ENCODE data around the gene FOXRED1. TPM values are rescaled to one million over a fixed set of nuclear protein-coding genes. Genes with fewer than 3 reads are reported as not detected.

FOXRED1 gene
- total RNA-seq, 2 experiments from 2014 or later, result 49.2 to 51.6 TPM

DNA sequence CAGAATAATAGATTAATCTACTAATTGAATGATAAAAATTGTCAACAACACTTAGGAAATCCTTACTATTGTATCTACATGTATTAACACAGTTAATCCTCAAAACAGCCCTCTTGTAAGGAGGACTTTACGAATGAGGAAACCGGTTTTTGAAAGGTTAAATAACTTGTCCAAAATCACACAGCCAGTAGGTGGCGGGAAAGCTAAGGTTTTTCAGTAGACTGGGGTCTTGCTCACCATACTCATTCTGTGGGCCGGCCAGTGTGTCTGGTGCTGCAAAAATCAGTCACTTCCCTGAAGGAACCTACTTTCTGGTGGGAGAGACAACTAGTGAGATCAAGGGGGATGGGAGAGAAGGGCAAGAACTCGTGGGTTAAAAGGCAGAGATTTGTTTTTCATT, 38.8 kb downstream of the FOXRED1 start:
- POLR2A ChIA-PET, result no interaction called here
- CTCF ChIA-PET, result interaction anchor here (0.5 to 0.6 kb wide), 2 partner anchors 14 to 80 kb away, joined by 3 to 4 read pairs; no protein-coding TSS in a partner anchor

DNA sequence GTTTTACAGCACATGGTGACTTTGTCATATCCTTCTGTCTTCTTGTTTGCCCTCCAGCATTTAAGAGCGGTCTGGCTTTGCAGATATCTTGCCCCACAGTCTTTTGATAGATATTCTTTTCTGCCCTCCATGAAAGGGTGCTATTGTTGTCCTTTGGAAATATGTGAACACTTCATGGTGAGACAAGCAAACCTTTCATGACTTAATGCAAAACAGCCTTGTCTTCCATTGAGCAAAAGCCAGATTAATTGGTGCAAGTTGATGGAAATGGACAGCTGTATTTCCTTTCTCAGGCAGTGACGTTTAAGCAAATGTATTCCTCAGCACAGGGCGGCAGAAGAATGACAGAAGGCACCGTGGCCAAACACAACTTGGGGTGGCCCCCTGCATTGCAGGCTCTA, 39.3 kb downstream of the FOXRED1 start:
- POLR2A ChIA-PET, result no interaction called here
- CTCF ChIA-PET, result no interaction called here

DNA sequence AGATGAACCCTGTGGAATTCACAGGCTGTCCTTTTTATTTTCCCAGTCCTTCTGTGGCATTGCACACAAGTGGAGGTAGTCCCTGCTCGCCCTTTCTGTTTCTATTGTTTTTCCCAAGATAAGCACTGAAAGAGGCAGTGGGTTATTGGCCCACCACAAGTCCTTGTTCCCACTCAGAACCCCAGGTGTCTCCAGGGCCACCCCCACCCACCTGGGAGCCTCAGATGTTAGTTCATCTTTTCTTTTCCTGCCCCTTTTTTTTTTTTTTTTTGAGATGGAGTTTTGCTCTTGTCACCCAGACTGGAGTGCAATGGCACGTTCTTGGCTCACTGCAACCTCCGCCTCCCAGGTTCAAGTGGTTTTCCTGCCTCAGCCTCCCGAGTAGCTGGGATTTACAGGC, 39.8 kb downstream of the FOXRED1 start:
- CTCF ChIA-PET, result interaction anchor here (0.7 kb wide), 1 partner anchor 171 kb away, joined by 3 read pairs; no protein-coding TSS in a partner anchor
- POLR2A ChIA-PET, result interaction anchor here (0.7 kb wide), 1 partner anchor 111 kb away, joined by 5 read pairs; no protein-coding TSS in a partner anchor

DNA sequence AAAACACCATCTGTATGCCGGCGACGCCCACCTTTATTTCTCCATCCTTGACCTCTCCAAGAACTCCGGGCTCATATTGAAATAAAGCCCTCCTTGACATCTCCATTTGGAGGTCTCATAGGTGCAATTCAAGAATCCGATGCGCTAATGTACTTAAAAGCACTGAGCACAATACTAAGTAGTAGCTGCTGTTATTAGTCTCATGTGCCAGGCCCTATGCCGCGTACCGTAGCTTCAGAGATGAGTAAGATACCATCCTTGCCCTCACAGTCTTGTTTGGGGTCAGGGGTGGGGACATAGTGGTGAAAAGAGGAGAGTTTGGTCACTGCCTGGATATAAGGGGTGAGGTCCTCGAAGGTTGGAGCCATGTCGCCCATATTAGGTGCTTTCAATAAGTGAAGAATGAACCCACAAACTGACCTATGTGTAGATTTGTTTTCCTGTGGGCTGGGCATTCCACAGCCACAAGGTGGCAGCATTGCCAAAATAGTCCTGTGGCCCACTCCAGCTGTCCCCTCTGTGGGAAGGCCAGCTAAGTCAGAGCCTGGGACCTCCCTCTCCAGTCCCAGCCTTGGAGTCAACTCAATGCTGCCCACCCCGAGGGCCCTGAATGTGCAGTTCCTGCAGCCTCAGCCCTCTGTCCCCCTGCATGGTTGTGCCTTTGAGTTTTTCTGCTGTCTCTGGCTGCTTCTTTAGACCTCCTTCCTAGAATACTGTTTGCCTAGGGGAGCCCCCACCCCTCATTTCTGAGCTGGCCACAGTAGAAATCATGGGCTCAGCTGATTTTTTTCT, 41.4 kb downstream of the FOXRED1 start:
- ChIA-PET POLR2A (interaction anchor here (0.6 kb wide), 1 partner anchor 32 kb away, joined by 3 read pairs; no protein-coding TSS in a partner anchor), CTCF (interaction anchor here (0.7 to 2.3 kb wide), 17 partner anchors 11 to 175 kb away, joined by 3 to 16 read pairs (median 3); partner anchors contain the start of gene ST3GAL4)

DNA sequence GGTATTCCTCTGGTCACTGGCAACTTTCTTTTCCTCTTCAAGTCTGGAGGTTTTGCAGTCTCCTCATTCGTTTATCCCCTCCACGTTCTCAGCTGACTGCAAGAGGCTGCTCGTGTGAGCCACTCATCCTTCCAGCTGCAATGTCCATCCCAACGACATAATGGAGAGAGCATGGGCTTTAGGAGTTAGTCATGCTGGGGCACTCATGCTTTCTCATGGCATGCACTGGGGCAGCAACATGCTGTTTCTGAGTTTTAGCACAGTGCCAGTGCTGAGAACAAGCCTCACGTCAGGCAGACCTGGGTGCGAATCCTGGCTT, 42.0 kb downstream of the FOXRED1 start:
- ChIA-PET CTCF (interaction anchor here (0.7 to 2.3 kb wide), 16 partner anchors 10 to 174 kb away, joined by 3 to 16 read pairs (median 4); partner anchors contain the start of gene ST3GAL4), POLR2A (no interaction called here)

DNA sequence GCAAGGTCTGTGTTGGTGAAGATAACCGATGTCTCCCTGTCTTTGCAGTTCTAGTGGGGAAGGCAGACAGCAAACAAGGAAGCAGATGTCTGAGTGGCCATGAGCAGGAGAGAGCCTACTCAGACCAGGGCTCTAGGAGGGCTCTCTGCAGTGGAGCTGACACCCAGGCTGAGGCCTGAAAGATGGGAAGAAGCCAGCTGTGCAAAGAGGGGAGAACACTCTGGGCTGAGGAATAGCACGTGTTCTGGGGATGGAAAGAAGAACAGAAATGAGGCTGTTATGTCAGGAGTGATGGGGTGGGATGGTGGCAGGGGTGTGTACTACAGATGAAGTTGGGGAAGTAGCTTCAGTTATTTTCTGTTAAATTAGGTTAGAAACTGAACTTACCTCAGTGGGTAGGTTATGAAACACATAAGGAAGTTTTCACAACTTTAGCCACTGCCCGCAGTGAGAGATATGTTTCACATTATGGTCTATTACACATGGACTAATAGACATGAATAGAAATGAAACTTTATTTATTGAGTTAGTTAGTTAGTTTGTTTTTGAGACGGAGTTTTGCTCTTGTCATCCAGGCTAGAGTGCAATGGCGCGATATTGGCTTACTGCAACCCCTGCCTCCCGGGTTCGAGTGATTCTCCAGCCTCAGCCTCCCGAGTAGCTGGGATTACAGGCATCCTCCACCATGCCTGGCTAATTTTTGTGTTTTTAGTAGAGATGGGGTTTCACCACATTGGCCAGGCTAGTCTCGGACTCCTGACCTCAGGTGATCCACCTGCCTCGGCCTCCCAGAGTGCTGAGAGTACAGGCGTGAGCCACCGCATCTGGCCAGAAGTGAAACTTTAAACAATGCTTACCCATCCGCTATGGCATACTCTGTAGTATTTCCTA, 42.7 kb downstream of the FOXRED1 start:
- ChIA-PET CTCF (interaction anchor here (0.6 to 2.3 kb wide), 13 partner anchors 10 to 169 kb away, joined by 3 to 16 read pairs (median 4); partner anchors contain the start of gene ST3GAL4), POLR2A (no interaction called here)

DNA sequence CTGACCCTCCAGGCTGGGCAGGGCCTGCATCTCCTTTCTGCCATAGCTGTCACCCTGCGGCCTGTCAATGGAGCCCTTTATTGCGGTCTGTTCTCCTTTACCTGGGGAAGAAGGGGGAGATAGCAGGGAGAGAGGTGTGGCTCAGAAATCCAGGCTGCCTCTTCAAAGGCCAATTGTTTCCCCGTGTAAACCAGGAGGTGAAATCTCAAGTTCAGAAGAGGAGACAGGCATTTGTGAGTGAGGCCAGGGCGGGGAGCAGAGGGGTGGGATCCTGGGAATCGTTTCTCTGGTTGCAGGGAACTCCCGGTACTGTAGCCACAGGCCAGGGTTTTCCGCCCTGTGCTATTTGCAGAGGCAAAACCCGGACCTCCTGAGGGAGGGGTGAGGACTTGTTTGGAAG, 44.0 kb downstream of the FOXRED1 start:
- POLR2A ChIA-PET, result no interaction called here
- CTCF ChIA-PET, result interaction anchor here (1.3 kb wide), 1 partner anchor 168 kb away, joined by 3 read pairs; no protein-coding TSS in a partner anchor

DNA sequence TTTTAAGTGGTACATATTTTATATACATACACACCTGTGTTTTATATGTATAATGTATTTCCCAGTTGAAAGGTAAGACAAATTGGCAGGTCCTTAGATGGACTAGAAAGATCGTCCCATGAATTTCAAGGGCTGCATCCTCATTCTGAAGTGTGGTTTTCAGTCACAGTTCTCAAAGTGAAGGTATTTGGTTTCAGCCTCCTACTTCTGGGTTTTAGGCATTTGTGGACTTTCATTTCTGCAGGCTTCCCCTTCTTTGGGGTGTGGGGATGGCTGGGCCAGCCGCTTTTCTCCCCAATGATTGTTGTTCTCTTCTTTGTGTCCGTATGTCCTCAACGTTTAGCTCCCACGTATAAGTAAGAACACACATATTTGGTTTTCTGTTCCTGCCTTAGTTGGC, 44.9 kb downstream of the FOXRED1 start:
- ChIA-PET CTCF (no interaction called here), POLR2A (no interaction called here)

DNA sequence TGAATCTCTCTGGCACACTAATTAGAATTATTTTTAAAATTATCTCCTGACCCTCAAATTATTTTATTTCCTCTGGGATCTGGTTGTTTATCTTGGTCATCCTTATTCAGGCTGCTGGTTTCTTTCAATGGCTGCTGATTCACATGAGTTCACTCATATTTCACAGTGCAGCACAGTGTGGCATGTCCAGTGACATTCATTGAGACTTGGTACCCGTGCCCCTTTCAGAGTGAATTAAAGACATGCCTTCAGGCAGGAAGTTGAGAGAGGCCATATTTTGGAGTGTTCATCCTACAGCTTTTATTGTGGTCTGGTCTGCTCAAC, 48.4 kb downstream of the FOXRED1 start:
- POLR2A ChIA-PET, result interaction anchor here (1.4 kb wide), 1 partner anchor 14 kb away, joined by 3 read pairs; the partner anchor contains the start of gene DCPS

DNA sequence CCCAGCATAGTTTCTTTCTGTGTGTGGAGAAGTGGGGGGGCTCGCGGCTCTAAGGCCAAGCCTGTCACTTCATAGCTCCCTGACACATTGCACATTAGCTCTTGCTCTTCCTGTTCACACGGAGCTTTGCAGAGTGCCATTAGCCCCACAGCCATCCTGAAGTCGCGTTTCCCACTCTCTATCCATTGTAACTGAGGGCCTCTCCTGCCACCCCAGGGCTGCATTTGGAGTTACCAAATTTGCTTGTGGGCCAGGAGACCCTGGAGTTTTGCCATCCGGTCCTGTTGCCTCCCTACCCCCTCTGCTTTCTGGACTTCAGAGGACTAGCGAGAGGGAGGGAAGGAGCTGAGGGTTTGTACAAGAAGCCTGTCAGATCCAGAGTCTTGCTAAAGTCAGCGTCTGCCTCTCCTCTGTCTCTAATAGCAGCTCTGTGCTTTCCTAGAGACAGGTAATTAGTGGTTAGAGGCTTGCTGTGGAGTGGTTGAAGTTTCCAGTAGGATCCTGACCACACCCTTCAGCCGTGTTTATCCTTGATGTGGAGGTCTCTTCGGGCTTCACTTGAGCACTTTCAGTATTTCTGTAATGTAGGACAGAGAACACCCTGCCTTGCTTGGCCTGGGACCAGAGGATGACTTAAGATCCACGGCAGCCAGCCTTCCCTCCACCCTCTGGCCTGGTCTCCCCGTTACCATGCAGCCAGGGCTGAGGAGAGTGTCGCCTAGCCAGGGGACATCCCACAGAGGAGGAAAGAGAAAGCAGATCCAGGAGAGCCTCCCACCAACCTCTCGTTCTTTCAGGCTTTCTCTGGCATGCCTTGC, 49.0 kb downstream of the FOXRED1 start:
- POLR2A ChIA-PET, result interaction anchor here (1.4 kb wide), 1 partner anchor 14 kb away, joined by 3 read pairs; the partner anchor contains the start of gene DCPS
- CTCF ChIA-PET, result no interaction called here

More for the DNA sequence above, 48.4 kb downstream of the FOXRED1 start:
- CTCF ChIA-PET, result no interaction called here

DNA sequence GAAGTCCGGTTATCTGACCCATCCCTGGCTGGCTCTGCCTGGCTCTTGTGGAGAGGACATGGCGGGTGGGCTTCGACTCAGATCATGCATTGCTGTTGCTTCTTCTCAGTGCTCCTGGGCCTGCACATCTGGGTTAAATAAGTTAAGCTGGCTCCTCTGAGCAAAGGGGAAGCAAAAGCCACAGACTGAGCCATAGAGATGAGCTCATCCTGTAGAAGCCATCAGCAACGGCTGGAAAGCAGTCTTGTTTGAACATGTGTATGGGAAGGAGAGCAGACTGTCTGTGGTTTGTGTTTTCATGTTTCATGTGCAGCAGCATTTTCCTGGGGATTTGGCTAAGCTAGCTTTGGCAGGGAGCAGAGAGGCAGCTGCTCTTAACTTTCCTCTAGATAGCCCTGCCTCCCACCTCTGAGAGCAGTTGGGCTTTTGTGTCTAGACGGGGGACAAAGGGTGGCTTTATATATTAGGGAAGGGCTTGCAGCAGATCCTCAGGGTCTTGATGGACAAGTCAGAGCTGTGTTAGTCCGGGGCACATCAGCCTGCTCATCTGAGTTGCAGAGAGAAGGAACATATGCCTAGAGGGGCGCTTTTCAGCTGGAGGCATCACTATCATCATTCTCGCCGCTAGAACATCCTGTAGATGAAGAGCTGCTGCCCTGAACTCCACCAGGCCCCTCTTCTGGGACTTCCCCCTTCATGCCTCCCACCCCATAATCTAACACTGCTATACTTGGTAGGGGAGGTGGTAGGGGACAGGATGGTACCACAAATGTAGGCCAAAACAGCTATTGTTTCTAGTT, 49.8 kb downstream of the FOXRED1 start:
- CTCF ChIA-PET, result no interaction called here
- POLR2A ChIA-PET, result interaction anchor here (0.6 to 1.4 kb wide), 4 partner anchors 10 to 35 kb away, joined by 3 to 5 read pairs (median 3); partner anchors contain the start of genes DCPS and TIRAP

DNA sequence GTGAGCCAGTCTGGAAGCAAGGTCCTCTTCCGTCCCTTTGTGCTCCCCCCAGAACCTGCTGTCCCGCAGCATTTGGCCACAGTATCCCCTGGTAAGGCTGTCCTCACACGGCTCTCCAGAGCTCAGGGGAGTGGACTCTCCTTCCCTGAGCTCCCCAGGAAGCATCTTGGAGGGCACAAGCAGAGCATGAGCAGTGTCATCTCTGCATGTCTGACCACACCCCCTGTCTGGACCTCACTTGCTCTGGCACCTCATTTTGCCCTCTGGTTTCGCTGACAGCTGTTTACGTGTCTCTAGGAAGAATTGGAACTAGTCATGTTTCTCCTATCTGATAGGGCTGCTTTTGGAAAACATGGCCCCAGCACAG, 50.4 kb downstream of the FOXRED1 start:
- ChIA-PET CTCF (no interaction called here), POLR2A (interaction anchor here (0.6 to 1.2 kb wide), 3 partner anchors 9 to 36 kb away, joined by 3 to 5 read pairs (median 3); partner anchors contain the start of genes DCPS and TIRAP)

DNA sequence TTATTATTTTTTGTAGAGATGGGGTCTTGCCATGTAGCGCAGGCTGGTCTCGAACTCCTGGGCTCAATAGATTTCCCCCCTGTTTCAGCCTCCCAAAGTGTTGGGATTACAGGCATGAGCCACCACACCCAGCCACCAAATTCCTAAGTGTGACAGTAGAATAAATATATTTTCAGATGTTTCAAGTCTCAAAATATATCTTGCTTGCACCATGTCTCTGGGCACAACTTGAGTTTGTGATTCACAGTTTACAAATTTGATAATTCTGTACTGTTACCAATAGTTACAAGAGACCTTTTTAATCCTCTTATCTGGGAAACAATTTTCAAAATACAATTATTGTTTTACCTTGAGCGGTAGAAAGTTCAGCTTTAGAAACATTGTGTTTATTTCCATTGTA, 54.0 kb downstream of the FOXRED1 start:
- ChIA-PET POLR2A (no interaction called here), CTCF (no interaction called here)

DNA sequence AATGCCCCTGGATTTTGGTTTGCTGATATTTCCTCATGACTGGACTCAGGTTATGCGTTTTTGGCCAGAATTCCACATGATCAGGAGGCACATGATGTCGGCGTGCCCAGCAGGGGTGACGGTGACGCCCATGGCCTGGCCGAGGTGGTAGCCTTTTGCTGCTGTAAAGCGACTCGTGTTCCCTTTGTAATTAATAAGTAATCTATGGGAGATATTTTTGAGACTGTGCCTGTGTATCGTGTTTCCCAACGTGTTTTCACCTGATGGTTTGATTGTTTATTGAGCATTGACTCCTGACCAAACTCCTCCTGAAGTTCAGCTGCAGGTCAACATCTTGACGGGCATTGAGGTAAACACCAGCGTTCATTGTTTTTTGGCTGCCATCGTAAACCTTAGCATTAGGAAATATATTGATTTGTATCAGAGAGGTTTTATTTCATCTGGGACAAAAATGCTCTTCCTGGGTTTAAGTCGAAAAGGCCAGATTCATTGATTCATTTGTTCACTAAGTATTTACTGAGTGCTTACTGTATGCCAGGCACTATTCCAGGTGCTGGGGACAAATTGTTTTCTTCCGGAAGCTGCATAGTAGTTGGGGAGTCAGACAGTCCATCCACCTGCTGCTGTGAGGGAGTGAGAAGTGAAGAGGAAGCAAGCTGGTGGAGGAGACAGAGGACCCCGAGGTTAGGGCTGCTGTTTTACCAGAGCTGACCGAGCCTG, 58.5 kb downstream of the FOXRED1 start:
- CTCF ChIA-PET, result interaction anchor here (1.0 kb wide), 1 partner anchor 17 kb away, joined by 3 read pairs; no protein-coding TSS in a partner anchor
- POLR2A ChIA-PET, result no interaction called here
